ENCODE data around the gene WNT3A.

DNA sequence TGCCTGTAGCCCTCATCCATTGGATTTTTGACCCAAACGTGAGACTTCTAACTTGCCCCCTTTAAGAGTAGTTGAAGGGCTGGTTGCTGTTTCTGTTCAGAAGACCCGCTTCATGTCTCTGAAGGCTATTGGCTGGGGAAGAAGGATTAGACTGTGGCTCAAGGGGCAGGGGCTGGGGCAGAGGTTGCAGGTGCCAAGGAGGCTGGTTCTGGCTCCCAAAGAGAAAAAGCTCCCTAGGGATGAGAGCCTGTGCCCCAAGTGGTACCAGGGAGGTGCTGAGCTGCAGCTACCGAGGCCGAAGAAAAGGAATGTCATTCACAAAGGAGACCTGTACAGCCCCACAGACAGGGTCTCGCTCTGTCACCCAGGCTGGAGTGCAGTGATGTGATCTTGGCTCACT is 5.8 kb downstream of the WNT3A start:
- TF ChIP-seq POLR2A (IDR thresholded peaks at IDR 0.05) (no peak), POLR2AphosphoS5 (IDR thresholded peaks at IDR 0.05) (no peak)
- TF ChIP-seq, protein P1, sequence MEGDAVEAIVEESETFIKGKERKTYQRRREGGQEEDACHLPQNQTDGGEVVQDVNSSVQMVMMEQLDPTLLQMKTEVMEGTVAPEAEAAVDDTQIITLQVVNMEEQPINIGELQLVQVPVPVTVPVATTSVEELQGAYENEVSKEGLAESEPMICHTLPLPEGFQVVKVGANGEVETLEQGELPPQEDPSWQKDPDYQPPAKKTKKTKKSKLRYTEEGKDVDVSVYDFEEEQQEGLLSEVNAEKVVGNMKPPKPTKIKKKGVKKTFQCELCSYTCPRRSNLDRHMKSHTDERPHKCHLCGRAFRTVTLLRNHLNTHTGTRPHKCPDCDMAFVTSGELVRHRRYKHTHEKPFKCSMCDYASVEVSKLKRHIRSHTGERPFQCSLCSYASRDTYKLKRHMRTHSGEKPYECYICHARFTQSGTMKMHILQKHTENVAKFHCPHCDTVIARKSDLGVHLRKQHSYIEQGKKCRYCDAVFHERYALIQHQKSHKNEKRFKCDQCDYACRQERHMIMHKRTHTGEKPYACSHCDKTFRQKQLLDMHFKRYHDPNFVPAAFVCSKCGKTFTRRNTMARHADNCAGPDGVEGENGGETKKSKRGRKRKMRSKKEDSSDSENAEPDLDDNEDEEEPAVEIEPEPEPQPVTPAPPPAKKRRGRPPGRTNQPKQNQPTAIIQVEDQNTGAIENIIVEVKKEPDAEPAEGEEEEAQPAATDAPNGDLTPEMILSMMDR (IDR thresholded peaks at IDR 0.05), result no peak

Measured in transverse colon (tissue), 4 donors.